Ammon's horn (tissue), 1 donor: ENCODE measurements around the gene USH1C.

ENCODE experiments used
- DNase-seq: peaks from one replicate; pipeline ENCODE4 v3.0.0-alpha.2; 2016; ENCODE audit warnings: low spot score

The USH1C gene

DNA sequence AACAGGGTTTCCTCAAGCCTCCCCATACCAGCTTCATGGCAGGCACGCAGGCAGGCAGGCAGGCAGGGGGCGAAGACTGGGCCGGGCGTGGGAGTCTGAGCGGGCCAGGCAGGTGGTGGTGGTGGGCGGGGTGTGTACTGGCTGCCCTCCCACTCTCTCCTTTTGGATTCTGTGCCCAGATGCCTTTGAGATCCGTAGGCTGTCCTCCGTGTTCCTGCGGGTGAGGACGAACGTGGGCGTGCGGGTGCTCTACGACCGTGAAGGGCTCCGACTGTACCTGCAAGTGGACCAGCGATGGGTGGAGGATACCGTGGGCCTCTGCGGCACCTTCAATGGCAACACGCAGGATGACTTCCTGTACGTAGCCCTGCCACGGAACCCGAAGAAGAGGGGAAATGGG, 25.8 kb upstream of the USH1C start:
- peak; percentile 15 for DNase-seq

DNA sequence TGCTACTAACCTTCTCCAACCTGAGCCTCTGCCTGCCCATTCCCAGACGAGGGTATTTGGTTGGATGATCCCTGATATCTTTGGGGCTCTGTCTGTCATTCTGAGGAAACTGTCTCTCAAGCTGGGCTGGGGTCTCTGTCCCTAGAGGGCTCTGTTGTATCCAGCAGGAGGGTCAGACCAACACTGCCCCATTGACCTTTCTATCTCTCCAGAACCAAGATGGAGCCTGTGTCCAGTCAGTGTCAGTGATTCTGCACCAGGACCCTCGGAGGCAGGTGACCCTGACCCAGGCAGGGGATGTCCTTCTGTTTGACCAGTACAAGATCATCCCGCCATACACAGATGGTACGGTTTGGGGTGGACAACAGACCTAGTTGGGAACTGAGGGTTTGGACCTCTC, 24.7 kb upstream of the USH1C start:
- no peak for DNase-seq

DNA sequence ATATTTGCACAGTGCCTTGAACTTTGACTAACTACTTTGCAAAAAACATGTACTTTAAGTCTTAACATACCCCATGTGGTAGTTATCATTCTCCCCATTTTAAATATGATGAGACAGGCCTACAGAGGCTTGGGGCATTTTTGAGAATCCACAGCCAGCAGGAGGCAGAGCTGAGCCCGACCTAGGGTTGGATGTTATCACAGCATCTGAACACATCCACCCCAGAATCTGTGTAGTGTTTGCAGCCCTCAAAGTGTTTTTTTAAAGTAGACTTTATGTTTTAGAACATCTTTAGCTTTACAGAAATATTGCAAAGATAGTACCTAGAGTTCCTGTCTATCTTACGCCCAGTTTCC, 20.4 kb upstream of the USH1C start:
- no peak for DNase-seq

DNA sequence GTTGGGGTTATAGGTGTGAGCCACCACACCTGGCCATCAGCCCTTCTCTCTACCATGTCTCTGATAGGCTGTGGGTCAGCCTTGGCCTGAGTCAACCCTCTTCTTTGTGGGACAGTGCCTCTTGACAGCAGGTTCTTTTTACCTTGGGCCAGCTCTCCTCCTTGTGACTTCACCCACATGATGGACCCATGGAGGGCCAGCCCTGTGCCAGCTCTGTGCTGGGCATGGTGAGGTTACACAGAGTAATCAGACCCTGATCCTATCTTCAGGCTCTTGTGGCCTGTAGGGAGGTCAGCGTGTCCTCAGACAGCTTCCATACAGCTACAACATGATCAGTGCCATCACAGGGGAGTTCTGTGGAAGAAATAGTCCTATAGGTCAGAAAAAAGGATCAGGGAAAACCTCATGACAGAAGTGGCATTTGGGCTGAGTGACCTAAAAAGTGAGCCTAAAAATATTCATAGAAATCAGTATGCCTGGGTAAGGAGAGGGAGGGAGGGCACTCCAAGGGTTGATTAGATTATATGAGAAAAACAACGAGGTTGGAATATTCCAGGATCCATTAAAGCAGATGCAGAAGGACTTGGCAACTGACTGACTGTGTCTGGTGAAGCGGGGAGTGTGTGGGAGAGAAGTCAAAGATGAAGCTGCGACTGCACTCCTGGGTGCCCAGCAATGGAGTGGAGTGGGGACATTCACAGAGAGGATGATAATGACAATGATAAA, 19.9 kb upstream of the USH1C start:
- DNase-seq = no peak

DNA sequence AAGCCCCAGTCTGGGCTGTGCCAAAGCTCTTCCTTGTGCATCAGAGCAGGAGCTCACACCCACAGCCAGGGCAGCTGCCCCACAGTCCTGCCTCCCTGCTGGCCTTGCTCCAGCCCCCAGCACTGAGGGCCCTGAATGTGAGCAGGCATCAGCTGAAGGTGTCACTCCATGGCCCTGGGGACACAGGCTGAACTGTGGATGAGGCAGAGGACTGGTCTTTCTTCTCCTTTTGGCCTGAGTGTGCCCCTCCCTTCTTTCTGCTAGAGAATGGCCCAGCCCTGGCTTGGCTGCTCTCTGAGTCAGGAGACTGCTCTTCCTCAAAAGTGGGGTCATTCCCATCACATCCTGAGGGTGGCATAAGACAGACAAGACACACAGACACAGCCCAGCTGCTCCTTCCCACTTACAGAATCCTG, 19.0 kb upstream of the USH1C start:
- DNase-seq = no peak

DNA sequence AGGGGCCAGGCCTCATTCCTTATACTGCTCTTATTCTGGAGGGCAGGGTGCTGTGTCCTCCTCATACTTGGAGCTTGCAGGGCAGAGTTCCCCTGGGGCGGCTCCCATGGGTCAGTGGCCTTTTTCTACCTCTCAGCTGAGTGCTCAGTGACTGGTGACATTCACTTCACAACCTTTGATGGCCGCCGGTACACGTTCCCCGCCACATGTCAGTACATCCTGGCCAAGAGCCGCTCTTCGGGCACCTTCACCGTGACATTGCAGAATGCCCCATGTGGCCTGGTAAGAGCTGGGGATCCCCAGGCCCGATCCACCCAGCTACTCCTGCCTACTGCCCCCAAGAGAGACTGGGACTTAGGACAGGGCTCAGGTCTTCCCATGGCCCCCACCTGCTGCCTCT, 17.3 kb upstream of the USH1C start:
- DNase-seq = no peak

DNA sequence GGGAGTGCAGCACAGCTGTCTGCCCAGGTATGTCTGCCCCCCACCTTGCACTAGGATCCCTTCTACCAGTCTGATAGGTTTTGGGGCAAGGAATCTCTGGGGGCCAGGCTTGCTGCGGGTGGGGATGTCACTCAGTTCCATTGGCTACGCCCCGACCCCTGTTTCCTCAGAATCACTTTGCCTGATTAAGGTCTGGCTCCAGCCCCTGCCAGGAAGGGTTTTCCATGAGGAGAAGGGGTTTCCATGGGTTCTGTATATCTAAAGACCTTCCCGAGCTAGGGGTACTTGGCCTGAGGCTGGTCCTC, 16.8 kb upstream of the USH1C start:
- no peak for DNase-seq

DNA sequence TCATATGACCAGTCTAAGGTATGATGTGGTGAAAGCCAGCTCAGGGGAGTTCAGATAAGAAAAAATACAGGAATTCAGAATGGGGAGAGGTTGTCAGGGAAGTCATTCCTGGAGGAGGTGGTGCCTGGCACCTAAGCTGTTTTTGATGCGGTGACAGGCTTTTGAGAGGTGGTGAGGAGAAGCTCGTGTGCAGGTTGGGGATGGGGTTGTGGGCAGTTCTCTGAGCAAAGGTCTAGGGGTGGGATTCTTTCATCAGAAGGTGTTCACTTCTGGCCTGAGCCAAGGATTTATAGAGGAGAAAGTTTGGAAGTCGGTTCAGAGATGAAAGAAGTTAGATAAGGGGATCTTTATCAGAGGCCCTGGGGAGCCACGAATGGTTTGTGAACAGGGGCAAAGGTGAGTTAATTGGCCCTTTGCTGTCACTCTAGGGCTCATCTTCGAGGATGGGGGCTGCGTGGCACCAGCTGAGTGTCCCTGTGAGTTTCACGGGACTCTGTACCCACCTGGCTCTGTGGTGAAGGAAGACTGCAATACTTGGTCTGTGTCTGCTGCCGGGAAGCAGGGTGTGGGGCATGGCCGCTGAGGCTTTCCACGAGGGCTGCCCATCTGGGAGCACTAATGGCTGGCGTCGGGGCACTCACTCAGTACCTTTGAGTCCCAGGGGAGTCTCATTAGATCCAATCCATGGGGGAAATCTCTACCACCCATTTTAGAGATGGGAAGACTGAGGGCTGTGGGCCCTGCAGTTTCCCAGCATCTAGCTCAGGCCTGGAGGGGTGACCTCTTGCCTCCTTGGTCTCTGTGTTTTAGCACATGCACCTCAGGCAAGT, 16.3 kb upstream of the USH1C start:
- no peak for DNase-seq

DNA sequence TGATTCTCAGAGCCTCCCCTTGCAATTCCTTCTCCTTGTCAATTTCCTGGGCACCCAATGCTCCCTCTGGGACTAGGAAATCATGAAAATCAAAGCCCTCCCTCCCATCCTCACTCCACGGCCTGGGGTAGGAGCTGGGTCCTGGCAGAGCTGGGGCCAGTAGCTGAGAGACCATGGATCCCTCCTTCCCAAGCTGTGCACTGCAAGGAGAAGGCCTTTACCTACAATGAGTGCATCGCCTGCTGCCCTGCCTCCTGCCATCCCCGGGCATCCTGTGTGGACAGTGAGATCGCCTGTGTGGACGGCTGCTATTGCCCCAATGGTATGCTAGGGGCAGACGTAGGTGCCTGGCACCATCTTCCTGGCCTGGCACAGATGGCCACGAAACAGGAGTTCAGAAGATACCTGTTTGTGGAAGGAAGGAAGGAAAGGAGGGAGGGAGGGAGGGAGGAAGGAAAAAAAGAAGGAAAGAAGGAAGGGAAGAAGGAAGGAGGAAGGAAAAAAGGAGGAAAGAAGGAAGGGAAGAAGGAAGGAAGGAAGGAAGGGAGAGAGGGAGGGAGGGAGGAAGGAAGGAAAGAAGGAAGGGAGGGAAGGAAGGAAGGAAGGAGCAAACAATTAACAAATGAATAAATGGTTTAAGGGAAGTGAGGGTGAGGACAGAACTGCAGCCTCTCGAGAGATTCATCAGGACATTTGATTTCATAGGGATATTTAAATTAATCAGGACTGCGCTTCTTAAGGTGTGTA, 15.3 kb upstream of the USH1C start:
- no peak for DNase-seq

DNA sequence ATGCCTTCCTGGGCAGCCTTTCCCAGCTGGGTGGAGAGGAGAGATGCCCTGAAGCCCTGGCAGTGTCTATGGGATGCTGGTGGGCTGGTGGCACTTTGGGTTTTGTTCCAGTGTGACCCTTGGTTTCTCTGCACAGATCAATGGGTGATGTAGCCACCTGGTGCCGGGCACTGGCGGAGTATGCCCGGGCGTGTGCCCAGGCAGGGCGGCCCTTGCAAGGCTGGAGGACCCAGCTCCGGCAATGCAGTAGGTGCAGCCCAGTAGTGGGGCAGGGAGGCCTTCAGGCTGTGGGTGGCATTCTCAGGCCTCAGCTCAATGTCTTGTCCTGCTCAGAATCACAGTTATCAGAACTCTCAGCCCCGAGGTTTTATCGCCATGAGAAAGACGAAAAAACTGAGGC, 14.7 kb upstream of the USH1C start:
- DNase-seq = no peak

DNA sequence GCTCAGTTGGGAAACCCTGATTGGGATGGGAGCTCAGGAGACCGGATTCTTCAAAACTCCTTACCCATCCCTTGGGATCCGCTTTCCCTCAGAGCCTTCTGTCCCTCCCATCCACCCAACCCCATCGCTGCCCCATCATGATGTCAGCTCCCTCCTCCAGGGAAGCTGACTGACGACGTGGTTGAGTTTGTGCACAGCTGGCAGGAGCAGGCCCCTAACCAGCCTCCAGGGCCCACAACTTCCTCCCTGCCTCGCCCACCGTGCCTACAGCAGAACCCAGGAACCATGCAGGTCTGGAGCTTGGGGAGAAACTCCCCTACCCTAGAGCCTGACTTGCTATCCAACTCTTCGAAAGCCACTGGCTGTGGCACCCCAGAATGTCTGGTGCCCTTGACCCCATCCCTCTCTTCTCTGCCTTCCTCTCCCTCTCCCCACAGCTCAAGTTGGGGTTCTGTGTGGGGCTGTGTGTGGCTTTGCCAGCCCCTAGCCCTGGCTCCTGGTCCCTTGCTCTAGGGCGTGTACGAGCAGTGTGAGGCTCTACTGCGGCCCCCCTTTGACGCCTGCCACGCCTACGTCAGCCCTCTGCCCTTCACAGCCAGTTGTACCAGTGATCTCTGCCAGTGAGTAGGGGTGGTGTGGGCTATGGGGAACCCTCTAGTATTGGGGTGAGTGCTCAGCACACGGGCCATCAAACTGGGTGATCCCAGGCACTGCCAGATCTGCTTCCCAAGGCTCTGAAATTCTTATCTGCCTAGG, 14.0 kb upstream of the USH1C start:
- DNase-seq = no peak

DNA sequence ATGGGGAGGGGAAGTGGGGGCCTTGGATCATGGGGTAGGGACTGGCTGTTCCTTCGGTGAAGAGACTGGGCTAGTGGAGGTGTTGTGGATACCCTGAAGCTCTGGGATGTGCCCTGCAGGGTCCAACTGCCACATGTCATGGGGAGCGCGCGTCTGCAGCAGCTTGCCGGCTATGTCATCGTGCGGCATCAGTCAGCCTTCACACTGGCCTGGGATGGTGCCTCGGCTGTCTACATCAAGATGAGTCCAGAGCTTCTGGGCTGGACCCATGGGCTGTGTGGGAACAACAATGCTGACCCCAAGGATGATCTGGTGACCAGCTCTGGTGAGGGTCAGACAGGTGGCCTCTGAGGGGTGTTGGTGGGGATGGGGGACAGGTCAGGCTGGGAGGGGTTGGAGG, 12.8 kb upstream of the USH1C start:
- DNase-seq = no peak

DNA sequence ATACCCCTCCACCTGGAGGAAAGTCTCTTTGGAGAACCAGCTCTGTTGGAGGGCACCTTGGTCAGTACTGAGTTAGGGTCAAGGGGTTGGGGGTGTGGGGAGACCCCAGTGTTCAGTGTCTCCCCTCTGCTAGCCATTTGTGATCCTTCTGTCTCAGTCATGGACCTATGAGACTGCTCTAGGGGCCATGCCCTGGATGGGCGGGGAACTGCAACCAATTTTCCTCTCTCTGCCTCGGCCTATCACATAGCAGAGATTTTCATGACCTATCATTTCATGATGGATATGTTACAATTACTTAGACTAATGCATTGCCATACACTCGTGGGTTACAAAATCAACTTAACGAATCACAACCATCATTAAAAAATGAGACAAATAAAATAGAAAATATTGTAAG, 10.3 kb upstream of the USH1C start:
- DNase-seq = no peak

DNA sequence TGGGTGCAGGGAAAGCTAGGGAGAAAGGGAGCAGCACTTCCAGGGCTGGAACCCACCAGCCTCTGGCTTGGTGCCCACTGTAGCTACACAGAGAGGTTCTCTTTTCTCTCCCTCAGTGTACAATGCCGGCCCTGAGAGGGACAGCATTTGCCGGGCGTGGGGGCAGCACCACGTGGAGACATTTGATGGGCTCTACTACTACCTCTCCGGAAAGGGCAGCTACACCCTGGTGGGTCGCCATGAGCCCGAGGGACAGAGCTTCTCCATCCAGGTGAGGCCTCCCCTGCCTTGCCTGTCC, 9.0 kb upstream of the USH1C start:
- no peak for DNase-seq

DNA sequence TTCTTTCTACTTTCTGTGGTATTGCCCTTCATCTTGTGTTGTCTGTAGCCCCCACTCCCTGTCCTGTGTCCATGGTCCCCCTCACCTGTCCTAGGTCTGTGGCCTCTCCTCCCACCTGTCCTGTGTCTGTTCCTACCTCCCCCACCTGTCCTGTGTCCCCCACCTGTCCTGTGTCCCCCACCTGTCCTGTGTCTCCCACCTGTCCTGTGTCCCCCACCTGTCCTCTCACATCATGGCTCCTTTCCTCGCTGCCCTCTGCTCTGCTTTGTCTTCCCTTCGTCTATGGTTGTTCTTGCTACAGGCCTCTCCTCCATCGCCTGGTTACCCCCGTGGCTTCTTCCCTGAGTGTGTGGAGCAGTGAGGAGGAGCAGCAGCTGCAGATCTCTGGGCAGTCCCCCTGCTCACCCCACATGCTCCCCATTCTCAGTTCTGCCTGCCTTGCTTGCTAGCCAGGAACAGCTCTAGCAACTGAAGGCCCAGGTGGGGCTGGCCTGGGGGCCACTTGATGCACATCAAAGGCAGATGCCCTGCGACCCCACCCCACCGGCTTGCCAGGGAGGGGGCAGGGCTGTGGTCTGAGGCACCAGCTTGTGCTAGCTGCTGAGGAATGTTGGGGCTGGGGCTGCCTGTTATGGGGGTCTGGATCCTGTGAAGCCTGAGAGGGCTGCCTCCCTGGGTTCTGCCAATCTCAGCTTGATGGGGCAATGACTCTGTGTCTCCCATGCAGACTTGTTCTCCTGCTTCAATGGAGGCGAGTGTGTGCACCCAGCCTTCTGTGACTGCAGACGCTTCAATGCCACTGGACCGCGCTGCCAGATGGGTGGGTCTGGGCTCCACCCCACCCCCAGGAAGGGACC, 8.4 kb upstream of the USH1C start:
- DNase-seq = no peak

DNA sequence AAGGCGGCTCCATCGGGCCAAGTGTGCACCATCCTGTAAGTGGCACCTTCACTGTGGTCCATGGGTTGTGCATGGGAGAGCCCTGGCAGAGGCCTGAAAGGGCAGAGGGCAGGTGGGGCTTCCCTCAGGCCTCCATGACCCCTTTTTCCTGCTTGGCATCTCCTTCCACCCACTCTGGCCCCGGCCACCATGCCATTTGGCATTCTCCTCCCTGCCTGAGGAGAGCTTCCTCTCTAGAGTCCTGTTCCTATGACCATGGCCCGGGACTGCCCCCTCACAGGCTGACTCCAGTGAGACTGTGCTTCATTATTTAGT, 7.8 kb upstream of the USH1C start:
- no peak for DNase-seq

DNA sequence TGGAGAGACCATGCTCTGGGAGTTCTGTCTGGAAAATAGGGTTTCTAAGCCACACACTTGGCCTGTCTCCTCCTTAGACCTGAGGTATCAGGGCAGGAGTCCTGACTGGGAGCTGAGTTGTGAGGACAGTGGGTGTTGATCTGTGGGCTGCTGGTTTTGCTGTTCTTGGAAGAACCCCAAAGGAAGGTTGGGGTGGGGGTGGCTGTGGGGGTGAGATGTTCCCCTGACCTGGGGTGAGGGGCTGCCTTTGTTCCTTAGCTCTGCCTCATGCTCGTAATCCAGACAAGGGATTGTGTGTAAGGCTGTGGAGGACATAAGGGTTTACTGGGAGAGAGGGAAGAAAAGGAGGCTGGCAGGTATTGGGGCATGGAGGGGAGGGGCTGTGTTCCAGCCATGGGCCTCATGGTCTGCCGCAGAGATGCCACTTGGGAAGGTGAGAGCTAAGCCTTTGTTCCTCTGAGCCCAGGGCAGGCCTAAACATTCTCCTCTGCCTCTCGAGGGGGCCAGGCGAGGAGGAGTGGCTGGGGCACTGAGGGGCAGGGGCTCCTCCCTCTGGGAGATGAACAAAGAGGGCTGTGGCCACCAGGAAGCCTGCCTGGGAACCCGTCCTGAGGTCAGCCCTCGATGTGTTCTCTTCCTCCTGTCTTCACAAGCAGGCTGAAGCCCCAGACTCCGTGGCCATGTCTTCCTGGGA, 7.3 kb upstream of the USH1C start:
- no peak for DNase-seq

DNA sequence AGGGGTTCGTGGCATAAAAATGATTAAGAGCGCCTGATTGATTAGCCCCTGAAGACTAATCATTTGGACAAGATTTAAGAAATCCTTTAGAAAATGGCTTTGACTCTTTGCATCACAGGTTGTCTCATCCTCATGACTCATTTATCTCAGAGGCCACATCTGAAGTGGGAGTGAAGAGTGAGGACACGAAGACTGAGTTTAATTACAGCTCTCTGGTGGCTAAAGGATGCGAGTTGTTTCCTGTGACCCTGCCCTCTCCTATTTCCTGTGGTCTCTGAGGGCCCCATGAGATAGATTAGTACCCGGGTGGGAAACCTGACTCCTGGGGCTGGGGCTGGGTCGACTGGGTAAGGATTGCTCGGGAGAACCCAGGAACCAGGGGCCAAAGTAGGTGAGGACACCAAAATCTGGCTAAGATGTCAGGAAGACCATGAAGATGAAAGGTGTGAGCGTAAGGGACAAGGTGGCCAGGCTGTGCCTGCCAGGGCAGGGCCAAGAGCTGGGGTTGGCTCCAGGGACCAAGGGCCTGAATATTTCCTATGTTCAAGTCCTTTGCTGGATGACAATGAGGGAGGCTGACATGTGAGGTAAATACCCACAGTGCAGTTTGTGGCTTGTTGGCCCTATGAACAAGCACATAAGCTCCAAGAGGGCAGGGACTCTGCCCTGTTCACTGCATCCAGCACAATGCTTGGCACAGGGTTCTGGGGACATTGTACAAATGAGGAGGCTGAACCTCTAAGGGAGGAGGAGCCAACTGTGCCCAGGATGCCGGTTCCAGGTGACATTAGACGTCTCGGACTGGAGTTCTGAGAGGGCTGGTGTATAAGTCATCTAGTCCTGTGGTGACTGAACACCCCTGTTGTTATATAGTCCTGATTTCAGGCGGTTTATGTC, 6.5 kb upstream of the USH1C start:
- DNase-seq = no peak

DNA sequence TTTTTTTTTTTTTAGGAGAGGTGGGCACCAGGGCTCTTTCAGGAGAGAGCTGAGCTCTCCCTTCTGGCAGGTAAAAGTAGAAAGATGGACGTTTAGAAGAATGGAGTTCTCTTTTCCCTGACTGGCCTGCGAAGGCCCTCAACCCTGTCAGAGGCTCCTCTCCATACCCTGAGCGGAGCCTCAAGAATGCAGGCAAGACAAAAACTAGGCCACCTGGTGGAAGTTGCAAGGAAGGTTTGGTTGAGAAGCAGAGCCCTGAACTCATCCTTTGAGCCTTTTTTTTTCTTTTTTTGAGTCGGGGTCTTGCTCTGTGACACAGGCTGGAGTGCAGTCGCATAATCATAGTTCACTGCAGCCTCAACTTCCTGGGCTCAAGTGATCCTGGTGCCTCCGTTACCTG, 4.2 kb upstream of the USH1C start:
- no peak for DNase-seq

DNA sequence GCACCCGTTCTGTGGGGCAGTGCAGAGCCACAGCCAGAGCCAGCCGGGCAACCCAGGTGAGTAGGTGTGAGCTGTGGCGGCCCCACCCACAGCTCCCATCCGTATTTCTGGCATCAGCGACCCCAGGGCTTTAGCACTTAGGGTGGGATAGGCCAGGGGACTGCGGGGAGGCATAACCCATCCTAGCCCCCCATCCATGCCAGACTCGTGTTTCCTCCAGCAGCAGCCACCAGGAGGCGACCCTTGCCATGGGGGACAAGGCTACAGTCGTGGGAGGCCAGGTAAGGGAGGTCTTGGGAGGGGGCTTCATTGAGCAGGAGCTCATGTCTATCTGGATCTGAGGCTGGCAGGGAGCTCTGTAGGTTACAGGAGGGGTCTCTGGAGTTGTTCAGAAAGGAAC, 3.7 kb upstream of the USH1C start:
- no peak for DNase-seq
